ENCODE results near the gene WWOX. TPM values are rescaled to one million over a fixed set of nuclear protein-coding genes. Genes with fewer than 3 reads are reported as not detected.

The WWOX gene
- total RNA-seq, 1 experiment from 2014 or later: 20.3 TPM

- no peak for DNase-seq (ENCODE audit: low read depth)
These were observed 95.5 kb downstream of the WWOX start for GRCh38 chr16:78194948-78195347.

GRCh38 chr16:78195797-78196196 lies 96.3 kb downstream of the WWOX start:
- DNase-seq (ENCODE audit: low read depth): no peak

- no peak for DNase-seq (ENCODE audit: low read depth)
These were observed 97.0 kb downstream of the WWOX start for GRCh38 chr16:78196502-78196901.

- no peak for DNase-seq (ENCODE audit: low read depth)
These were observed 98.8 kb downstream of the WWOX start for GRCh38 chr16:78198288-78198687.

- no peak for DNase-seq (ENCODE audit: low read depth)
These were observed 100.0 kb downstream of the WWOX start for GRCh38 chr16:78199325-78200022.

GRCh38 chr16:78200023-78200389 lies 100.6 kb downstream of the WWOX start:
- no peak for DNase-seq (ENCODE audit: low read depth)

GRCh38 chr16:78200623-78201096 lies 101.2 kb downstream of the WWOX start:
- DNase-seq (ENCODE audit: low read depth): no peak

- no peak for DNase-seq (ENCODE audit: low read depth)
These were observed 106.1 kb downstream of the WWOX start for GRCh38 chr16:78205506-78205905.

- DNase-seq (ENCODE audit: low read depth): no peak
These were observed 107.3 kb downstream of the WWOX start for GRCh38 chr16:78206623-78207223.

- no peak for DNase-seq (ENCODE audit: low read depth)
These were observed 110.7 kb downstream of the WWOX start for GRCh38 chr16:78209951-78210661.

GRCh38 chr16:78211020-78211599 lies 111.7 kb downstream of the WWOX start:
- no peak for DNase-seq (ENCODE audit: low read depth)

GRCh38 chr16:78211946-78212345 lies 112.5 kb downstream of the WWOX start:
- DNase-seq (ENCODE audit: low read depth): no peak

- DNase-seq (ENCODE audit: low read depth): no peak
These were observed 113.2 kb downstream of the WWOX start for GRCh38 chr16:78212674-78213073.

- DNase-seq (ENCODE audit: low read depth): no peak
These were observed 114.3 kb downstream of the WWOX start for GRCh38 chr16:78213751-78214150.

GRCh38 chr16:78215222-78215621 lies 115.8 kb downstream of the WWOX start:
- no peak for DNase-seq (ENCODE audit: low read depth)

GRCh38 chr16:78216166-78216745 lies 116.8 kb downstream of the WWOX start:
- no peak for DNase-seq (ENCODE audit: low read depth)

GRCh38 chr16:78217276-78217675 lies 117.8 kb downstream of the WWOX start:
- DNase-seq (ENCODE audit: low read depth): no peak

GRCh38 chr16:78218279-78218678 lies 118.8 kb downstream of the WWOX start:
- no peak for DNase-seq (ENCODE audit: low read depth)

- DNase-seq (ENCODE audit: low read depth): no peak
These were observed 119.6 kb downstream of the WWOX start for GRCh38 chr16:78218856-78219651.

GRCh38 chr16:78220571-78220970 lies 121.1 kb downstream of the WWOX start:
- DNase-seq (ENCODE audit: low read depth): no peak

GRCh38 chr16:78221892-78222291 lies 122.4 kb downstream of the WWOX start:
- no peak for DNase-seq (ENCODE audit: low read depth)
